Lower lobe of right lung (tissue), 2 donors: ENCODE measurements around the gene IPO13. TPM values are rescaled to one million over a fixed set of nuclear protein-coding genes. Genes with fewer than 3 reads are reported as not detected.

Experiments used
- ATAC-seq, 2 donors: fragments of 200-7000 bp; cut with Tn5 transposase; one replicate each; pipeline ENCODE4 v1.9.1; 2020 to 2022; ENCODE audit warnings: mild to moderate bottlenecking in 2 of 2, moderate library complexity in 2 of 2
- DNase-seq: peaks from one replicate; pipeline ENCODE4 v3.0.0-alpha.2; 2020
- H3K27ac ChIP-seq: fragments of 200-600 bp; one replicate; pipeline ENCODE4 v1.8.0; 2022
- H3K27me3 ChIP-seq: fragments of 200-600 bp; one replicate; pipeline ENCODE4 v1.8.0; 2022; ENCODE audit warnings: low read depth
- H3K36me3 ChIP-seq: fragments of 200-600 bp; one replicate; pipeline ENCODE4 v1.8.0; 2022; ENCODE audit warnings: mild to moderate bottlenecking
- H3K4me1 ChIP-seq: fragments of 200-600 bp; one replicate; pipeline ENCODE4 v1.8.0; 2022
- H3K4me3 ChIP-seq: fragments of 200-600 bp; one replicate; pipeline ENCODE4 v1.8.0; 2022; ENCODE audit warnings: mild to moderate bottlenecking
- H3K9me3 ChIP-seq: fragments of 200-600 bp; one replicate; pipeline ENCODE4 v1.8.0; 2022
- intact Hi-C: fragments of 100-400 bp; cut with DNase I; formaldehyde crosslinking; loops from one replicate; pipeline ENCODE4 v1.11.0; 2022
- long read RNA-seq: library from polyadenylated mRNA; unstranded; transcript quantifications from one replicate; pipeline ENCODE4 v2.0.0, GENCODE V29; 2021
- total RNA-seq: library from RNA; stranded (reverse); fragmentation: NEBNext Ultra II Directional; extraction: Animal tissue kit (Norgen Biotek cat#: 25700); gene quantifications from one replicate; pipeline ENCODE4 v1.2.1, GENCODE V29; 2021
- TF ChIP-seq, protein P1 (sequence below): fragments of 200-600 bp; IDR thresholded peaks from one replicate; pipeline ENCODE4 v1.8.0; 2022; ENCODE audit warnings: antibody characterized with exemption, mild to moderate bottlenecking
- donor health status: DM: no; HTN: yes; CAD: no; lungs with severe emphysema.

Gene IPO13
- total RNA-seq: 28.2 TPM
- long read RNA-seq, transcript IPO13-202 (20 exons, 3,894 nt): major isoform, 14 of 29 reads
- long read RNA-seq, partial matches to known transcripts: 12 of 29 reads
- long read RNA-seq, other reads (novel, unspliced or antisense): 2 of 29 reads

DNA sequence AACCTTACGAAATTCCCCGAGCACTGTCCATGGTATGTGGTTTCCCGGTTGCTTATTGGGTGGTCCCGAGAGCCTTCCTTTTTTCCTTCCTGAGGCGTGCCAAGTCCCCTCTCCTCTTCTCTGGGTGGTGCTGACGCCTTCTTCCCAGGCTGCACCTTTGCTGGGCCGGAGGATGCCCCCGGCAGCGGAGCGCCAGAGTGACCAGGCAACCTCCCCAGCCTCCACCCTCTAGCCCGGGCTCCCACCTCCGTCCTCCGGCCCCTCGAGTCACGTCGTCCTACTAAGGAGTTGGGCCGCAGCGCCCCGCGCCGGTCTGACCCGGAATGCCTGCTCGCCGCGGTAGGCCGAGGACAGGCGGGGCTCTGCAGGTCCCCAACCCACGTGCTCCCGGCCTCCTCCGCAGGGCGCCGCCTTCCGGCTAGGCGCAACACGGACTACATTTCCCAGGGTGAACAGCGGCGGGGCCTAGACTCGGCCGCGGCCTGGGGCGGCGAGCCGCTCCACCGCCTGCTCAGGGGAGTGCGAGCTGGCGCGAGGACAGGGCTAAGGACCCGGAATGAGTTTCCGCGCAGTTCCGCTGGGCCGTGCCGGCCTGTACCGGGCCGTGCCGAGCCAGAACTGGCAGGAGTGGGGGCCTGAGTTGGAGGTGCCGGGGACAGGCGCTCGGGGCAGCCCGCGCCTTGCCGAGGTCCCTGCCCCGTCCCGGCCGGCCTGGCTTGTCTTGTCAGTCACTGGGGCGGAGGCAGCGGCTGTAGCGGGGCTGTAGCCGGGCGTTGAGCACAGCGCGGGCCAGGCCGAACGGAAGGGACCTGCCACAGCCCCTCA is at the start of gene IPO13:
TSS of gene IPO13 (plus strand) at position 715 of the 825 bp plus-strand sequence. CDS start 651 bp downstream, outside the sequence.
- peaks cover 37% of the 10 kb centered on the region for H3K4me1 ChIP-seq
- intact Hi-C loops: no loop called here

GRCh38 chr1:43898981-43899380 is 47.8 kb upstream of the IPO13 start:
- no peaks in the 10 kb centered on the region for H3K9me3 ChIP-seq
- TF ChIP-seq, protein P1, sequence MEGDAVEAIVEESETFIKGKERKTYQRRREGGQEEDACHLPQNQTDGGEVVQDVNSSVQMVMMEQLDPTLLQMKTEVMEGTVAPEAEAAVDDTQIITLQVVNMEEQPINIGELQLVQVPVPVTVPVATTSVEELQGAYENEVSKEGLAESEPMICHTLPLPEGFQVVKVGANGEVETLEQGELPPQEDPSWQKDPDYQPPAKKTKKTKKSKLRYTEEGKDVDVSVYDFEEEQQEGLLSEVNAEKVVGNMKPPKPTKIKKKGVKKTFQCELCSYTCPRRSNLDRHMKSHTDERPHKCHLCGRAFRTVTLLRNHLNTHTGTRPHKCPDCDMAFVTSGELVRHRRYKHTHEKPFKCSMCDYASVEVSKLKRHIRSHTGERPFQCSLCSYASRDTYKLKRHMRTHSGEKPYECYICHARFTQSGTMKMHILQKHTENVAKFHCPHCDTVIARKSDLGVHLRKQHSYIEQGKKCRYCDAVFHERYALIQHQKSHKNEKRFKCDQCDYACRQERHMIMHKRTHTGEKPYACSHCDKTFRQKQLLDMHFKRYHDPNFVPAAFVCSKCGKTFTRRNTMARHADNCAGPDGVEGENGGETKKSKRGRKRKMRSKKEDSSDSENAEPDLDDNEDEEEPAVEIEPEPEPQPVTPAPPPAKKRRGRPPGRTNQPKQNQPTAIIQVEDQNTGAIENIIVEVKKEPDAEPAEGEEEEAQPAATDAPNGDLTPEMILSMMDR: no peak

More for the DNA sequence above, at the start of gene IPO13:
- no peaks in the 10 kb centered on the region for H3K27me3 ChIP-seq
- TF ChIP-seq, protein P1: peak; percentile 79
- peak; percentile 99 for ATAC-seq
- H3K9me3 ChIP-seq: no peaks in the 10 kb centered on the region
- peak within 1 kb of the TSS; percentile 100 for H3K27ac ChIP-seq
- H3K36me3 ChIP-seq: peaks cover 16% of the 10 kb centered on the region
- peak within 1 kb of the TSS; percentile 74 for H3K4me3 ChIP-seq
- DNase-seq: peak; percentile 97

GRCh38 chr1:43900386-43900785 is 46.4 kb upstream of the IPO13 start:
- TF ChIP-seq, protein P1: no peak
- DNase-seq (no peak), ATAC-seq (no peak)
- Histone ChIP-seq H3K4me3 (no peak overlapping the region), H3K27me3 (no peaks in the 10 kb centered on the region), H3K4me1 (no peaks in the 10 kb centered on the region), H3K9me3 (no peaks in the 10 kb centered on the region), H3K27ac (no peak overlapping the region), H3K36me3 (peaks cover 27% of the 10 kb centered on the region)
- intact Hi-C loops: no loop called here

More at GRCh38 chr1:43898981-43899380, 47.8 kb upstream of the IPO13 start:
- peaks cover 27% of the 10 kb centered on the region for H3K36me3 ChIP-seq
- H3K27me3 ChIP-seq: no peaks in the 10 kb centered on the region
- DNase-seq: no peak
- intact Hi-C loops: no loop called here
- H3K4me3 ChIP-seq: no peak overlapping the region
- H3K4me1 ChIP-seq: no peaks in the 10 kb centered on the region
- no peak overlapping the region for H3K27ac ChIP-seq
- ATAC-seq: no peak

GRCh38 chr1:43901196-43901961 is 45.4 kb upstream of the IPO13 start:
- no peaks in the 10 kb centered on the region for H3K9me3 ChIP-seq
- TF ChIP-seq, protein P1: no peak
- H3K27me3 ChIP-seq: no peaks in the 10 kb centered on the region
- intact Hi-C loops: no loop called here
- no peak for ATAC-seq
- H3K36me3 ChIP-seq: peaks cover 21% of the 10 kb centered on the region
- no peaks in the 10 kb centered on the region for H3K4me1 ChIP-seq
- H3K27ac ChIP-seq: no peak overlapping the region
- DNase-seq: no peak
- H3K4me3 ChIP-seq: no peak overlapping the region

GRCh38 chr1:43902058-43902831 is 44.5 kb upstream of the IPO13 start:
- H3K36me3 ChIP-seq: peaks cover 21% of the 10 kb centered on the region
- H3K4me3 ChIP-seq: no peak overlapping the region
- no peaks in the 10 kb centered on the region for H3K27me3 ChIP-seq
- H3K4me1 ChIP-seq: no peaks in the 10 kb centered on the region
- ATAC-seq (no peak), DNase-seq (no peak)
- no peak overlapping the region for H3K27ac ChIP-seq
- intact Hi-C loops: no loop called here
- H3K9me3 ChIP-seq: no peaks in the 10 kb centered on the region
- TF ChIP-seq, protein P1: no peak
